GM21529 (cell line): Measurements from ENCODE around the gene ATG13.
A peak's percentile ranks its signal among the peaks of the same experiment; 100 is the strongest.

Experiments used
- ATAC-seq: cut with Tn5 transposase; IDR thresholded peaks from one replicate; pipeline ENCODE4 v1.9.1; 2021; ENCODE audit not compliant: unreplicated experiment

Gene ATG13

DNA sequence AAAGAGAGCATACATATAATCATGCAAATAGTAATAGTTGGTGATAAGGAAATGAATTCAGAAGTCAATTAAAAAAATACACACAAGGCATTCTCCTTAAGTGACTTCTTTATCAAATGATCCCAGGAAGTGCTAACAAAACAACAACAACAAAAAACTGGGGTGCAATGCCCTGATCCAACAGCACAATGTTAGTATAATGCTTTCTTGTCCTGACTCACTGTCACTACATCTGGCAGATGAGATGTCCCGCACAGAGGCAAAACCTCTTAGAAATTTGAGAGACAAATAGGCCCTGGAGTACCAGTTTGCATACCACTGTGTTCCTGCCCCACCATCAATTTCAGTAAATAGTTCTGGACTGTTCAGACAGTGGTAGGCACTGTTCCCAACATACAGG, 12.6 kb upstream of the ATG13 start:
- no peak for ATAC-seq

DNA sequence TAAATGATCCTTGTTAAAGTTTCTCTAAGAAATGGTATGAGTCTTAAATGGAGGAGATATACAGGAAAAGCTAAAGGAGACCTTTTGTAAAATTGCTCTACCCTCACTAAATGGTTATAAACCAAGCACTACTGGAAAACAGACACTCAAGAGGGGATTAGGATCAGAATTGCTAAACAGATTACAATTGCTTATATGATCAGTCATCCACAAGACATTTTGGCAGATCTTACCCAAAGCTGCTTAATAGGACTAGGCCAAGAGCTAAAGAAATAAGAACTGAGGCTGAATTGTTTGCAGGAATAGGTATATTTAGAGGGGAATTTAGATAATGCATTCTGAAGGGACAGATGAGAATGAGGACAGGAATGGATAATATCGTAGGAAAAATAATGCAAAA, 9.8 kb upstream of the ATG13 start:
- no peak for ATAC-seq

DNA sequence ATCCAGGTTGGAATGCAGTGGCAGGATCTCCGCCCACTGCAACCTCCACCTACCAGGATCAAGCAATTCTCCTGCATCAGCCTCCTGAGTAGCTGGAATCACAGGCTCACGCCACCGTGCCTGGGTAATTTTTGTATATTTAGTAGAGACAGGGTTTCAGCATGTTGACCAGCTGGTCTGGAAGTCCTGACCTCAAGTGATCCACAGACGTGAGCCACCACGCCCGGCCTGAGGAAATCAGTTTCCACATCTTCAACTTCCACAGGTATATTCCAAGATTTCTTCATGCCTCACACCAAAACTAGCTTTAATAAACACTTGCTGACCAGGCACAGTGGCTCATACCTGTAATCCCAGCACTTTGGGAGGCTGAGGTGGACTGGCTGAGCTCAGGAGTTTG, 8.0 kb upstream of the ATG13 start:
- no peak for ATAC-seq

- ATAC-seq = no peak
Measured at GRCh38 chr11:46611526-46612304, 5.6 kb upstream of the ATG13 start.

GRCh38 chr11:46612326-46612725, 5.0 kb upstream of the ATG13 start:
- no peak for ATAC-seq

GRCh38 chr11:46615756-46616155, 1.6 kb upstream of the ATG13 start:
- no peak for ATAC-seq

- ATAC-seq = peak; percentile 7
Measured at GRCh38 chr11:46616551-46617133, 711 bp upstream of the ATG13 start.

GRCh38 chr11:46617972-46618314, 590 bp downstream of the ATG13 start:
- no peak for ATAC-seq

DNA sequence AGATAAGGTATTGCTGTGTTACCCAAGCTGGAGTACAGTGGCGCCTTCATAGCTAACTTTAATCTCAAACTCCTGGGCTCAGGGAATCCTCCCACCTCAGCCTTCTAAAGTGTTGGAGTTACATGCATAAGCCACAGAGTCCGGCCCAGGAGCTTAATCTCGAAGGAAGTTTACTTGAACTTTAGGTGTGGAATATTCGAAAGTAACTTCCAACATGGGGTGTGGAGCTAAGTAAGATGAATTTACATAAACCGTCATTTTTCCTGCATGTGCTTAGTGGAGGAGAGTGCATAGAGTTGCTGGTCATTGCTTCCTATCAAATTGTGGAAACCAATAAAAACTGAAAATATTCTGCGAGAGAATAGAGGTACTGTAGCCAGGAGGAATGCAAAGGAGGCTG, 1.5 kb downstream of the ATG13 start:
- no peak for ATAC-seq

- ATAC-seq = no peak
Measured at GRCh38 chr11:46625406-46625805, 8.1 kb downstream of the ATG13 start.

- no peak for ATAC-seq
Measured at GRCh38 chr11:46628961-46629360, 11.6 kb downstream of the ATG13 start.

DNA sequence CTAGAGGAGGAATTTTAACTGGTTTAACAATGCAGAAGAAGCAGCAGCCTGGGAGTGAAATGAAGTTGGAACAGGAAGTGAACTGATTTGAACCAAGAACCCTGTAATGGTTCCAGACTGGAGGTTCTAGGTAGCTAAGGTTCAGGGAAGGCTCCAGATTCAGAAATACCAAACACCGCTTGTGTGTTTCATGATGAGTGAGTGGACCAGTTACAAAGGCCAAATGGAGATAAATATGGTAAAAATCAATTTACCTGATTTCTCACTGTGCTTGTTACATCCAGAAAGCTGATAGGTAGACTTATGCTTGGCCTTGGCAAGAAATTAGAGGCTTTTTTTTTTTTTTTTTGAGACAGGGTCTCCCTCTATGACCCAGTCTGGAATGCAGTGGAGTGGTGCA, 12.9 kb downstream of the ATG13 start:
- ATAC-seq = no peak

- no peak for ATAC-seq
Measured at GRCh38 chr11:46631676-46632075, 14.3 kb downstream of the ATG13 start.

DNA sequence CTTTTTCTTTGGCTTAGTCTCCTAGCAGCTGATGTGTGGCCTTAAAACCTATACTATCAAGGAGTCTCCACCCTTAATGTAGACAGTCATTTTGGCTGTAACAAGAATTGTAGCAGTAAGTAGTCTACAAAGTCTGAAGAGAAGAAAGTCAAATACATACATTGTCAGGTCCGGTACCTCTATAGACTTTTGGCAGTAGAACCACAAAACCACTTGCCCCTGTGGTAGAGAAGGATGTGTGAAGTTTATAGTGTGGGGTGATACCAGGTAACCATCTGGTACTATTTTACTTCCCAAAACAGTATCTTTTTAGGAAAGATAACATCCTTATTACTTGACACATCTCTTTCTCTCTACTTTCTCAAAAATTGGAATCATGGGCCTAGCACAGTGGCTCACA, 15.1 kb downstream of the ATG13 start:
- ATAC-seq = no peak

GRCh38 chr11:46633291-46634217, 16.2 kb downstream of the ATG13 start:
- ATAC-seq = no peak

GRCh38 chr11:46635557-46636139, 18.3 kb downstream of the ATG13 start:
- ATAC-seq = no peak

DNA sequence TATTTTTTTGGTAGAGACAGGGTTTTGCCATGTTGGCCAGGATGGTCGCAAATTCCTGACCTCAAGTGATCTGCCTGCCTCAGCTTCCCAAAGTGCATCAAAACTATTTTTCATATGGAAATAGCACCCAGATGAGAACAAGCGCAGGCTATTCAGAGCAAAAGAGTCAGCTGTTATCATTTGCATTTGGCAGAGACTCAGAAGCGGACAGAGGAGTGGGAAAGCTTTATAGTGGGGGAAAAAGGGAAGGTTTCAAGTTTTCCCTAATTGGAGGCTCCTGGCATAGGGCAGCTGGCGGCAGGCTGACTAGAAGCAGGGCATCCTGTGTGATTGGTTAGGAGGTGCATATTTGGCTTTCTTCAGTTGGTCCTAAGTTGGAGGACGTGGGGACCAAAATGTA, 20.2 kb downstream of the ATG13 start:
- no peak for ATAC-seq

DNA sequence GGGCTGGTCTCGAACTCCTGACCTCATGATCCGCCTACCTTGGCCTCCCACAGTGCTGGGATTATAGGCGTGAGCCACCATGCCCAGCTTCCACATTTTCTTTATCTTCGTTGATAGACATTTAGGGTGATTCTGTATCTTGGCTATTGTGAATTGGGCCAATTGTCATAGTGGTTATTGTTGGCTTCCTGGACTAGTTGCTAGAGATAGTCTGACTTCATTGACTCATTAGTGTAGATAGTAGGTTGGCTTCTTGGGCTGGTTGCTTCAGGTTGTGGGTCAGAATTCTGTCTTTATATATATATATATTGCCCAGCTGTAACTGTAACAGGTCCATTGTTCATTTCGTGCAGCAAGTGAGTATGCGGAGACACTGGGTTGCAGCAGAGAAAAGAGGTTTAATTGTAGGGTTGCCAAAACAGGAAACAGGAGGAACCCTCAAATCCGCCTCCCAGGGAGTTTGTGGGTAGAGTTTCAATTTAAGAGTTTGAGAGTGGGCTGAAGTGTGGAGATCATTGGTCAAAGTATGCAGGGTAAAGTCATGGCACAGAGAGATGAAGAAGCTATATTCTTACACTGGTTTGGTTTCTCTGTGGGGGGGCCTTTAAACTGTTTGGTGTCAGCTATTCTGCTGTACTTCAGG, 22.0 kb downstream of the ATG13 start:
- no peak for ATAC-seq

- ATAC-seq = no peak
Measured at GRCh38 chr11:46640036-46640788, 22.9 kb downstream of the ATG13 start.

- no peak for ATAC-seq
Measured at GRCh38 chr11:46641639-46642038, 24.3 kb downstream of the ATG13 start.
